GM12872 (cell line): ENCODE measurements around the gene LEPROT.

Experiments used
- TF ChIP-seq, protein P1 (sequence below): IDR thresholded peaks from 3 replicates; pipeline ENCODE4 v1.5.1; 2011; ENCODE audit warnings: low read depth, mild to moderate bottlenecking, low read length, moderate library complexity; ENCODE audit not compliant: insufficient read depth

The LEPROT gene

DNA sequence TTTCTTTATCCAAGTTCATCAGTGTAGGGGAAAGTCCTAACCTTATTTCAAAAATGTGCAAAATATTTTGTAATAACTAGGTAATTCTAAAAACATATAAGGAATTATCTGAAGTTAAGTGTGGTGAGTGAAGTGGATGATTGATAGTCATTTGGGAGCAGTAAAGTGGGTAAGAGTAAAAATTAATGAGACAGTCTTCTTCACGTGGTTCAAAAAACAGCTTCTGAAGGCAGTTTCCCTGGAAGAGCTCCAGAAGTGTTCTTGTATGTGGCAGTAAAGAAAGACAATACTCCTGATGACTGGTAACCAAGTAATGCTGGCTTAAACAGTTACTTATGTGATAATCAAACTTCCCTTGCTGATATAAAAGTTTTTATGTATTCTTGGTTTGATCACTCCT lies 50.3 kb downstream of the LEPROT start:
- TF ChIP-seq, protein P1, sequence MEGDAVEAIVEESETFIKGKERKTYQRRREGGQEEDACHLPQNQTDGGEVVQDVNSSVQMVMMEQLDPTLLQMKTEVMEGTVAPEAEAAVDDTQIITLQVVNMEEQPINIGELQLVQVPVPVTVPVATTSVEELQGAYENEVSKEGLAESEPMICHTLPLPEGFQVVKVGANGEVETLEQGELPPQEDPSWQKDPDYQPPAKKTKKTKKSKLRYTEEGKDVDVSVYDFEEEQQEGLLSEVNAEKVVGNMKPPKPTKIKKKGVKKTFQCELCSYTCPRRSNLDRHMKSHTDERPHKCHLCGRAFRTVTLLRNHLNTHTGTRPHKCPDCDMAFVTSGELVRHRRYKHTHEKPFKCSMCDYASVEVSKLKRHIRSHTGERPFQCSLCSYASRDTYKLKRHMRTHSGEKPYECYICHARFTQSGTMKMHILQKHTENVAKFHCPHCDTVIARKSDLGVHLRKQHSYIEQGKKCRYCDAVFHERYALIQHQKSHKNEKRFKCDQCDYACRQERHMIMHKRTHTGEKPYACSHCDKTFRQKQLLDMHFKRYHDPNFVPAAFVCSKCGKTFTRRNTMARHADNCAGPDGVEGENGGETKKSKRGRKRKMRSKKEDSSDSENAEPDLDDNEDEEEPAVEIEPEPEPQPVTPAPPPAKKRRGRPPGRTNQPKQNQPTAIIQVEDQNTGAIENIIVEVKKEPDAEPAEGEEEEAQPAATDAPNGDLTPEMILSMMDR: no peak

DNA sequence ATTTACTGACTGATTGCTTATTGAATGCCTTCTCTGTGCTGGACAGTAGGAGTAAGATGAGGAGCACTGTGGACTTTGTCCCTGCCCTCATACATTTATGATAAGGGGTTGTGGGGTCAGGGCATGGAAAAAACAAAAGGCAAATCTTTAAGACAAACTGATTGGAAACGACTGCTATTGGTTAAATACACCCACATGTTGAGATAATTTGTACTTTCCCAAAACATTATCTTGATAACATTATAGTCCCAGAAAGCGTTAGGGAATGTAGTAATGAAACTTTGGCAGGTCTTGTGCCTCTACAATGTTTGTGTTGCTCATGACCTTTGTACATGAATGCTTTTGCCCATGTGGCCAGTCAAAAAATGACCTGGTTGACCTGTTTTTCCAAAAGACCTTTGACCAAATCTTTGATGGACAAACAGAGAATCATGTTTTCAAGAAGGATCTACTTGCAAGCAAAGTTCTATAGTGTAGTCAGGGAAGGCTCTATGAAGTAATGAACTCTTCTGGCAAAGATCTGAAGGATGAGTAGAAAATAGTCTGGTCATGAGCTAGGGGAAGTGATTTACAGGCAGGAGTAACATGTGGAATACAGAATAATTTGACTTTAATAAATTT lies 50.9 kb downstream of the LEPROT start:
- TF ChIP-seq, protein P1: no peak

DNA sequence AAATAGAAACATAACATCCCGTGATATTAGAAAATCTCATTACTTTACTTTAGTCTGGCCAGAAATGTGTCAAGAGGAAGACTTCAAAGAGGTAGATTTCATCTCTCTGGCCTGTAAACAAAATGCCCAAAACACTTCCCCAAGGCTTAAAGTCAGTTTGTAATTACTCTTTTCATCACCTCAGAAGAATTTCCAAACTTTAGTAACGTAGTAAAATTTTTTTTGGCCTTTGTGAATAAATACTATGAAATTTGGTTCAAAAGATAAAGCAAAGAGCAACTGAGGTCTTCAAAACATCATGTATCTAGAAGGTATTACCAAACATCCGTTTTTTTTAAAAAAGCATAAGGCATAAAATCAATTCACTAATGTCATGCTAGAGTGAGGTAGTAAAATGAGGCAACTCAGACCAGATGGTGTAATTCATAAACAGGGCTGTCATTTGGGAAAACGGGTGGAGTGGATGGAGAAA lies 51.4 kb downstream of the LEPROT start:
- TF ChIP-seq, protein P1: no peak

DNA sequence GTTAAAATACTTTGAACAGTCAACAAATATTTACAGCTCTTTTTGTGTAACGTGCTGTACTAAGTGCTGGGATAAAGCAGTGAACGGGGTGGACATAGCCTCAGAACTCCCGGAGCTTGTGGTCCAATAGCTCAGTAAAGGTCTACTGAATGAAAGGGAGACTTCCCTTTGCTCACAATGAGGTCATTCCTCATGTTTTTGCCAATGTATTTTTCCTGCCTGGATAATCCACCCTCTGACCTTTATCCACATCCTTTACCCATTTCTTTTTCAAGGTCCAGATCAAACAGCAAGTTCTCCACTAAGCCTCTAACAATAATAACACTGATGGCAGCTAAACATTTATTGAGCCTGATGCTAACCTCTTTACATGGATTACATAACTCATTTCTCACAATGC lies 55.9 kb downstream of the LEPROT start:
- TF ChIP-seq, protein P1: no peak

DNA sequence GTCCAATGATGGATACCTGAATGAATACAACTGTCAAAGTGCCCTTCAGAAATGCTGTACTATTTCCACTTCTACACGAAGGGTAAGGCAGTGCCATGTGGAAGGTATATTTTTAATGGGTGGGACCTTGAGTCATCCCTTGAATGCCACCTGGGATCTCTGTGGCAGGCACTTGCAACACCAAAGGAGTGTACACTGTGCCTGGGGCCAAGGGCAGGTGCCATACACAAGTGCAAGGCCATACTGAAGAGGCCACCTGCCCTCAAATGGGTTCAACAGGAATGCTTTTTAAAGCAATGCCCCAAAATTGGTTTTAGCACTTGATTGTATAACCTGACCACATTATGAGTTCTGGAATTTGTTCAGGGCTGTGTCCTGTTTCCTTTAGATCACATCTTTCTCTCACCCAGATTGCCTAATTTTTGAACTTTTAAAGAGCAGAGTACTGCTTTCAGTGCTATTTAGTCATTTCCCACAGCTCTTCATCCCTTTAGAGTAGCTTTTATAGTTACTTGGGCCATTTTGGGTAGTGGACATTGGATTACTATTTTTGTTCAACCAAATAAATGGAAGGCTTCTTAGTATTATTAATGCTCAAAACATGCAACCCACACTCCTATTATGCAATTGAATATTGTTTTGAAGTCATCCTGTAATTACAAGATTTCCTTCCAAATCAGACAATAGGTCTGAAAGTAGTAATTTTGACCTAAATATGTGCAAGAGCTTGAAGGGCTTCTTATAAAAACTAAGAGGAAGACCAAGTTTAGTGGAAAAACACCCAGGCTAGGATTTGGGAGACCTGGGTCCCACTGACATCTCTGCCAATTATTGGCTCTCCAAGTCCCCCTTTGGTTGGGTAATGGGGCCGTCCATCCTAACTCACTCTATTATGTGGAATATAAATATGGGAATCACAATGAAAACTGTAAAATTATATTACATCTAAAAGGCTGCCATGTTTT lies 57.2 kb downstream of the LEPROT start:
- TF ChIP-seq, protein P1: no peak

DNA sequence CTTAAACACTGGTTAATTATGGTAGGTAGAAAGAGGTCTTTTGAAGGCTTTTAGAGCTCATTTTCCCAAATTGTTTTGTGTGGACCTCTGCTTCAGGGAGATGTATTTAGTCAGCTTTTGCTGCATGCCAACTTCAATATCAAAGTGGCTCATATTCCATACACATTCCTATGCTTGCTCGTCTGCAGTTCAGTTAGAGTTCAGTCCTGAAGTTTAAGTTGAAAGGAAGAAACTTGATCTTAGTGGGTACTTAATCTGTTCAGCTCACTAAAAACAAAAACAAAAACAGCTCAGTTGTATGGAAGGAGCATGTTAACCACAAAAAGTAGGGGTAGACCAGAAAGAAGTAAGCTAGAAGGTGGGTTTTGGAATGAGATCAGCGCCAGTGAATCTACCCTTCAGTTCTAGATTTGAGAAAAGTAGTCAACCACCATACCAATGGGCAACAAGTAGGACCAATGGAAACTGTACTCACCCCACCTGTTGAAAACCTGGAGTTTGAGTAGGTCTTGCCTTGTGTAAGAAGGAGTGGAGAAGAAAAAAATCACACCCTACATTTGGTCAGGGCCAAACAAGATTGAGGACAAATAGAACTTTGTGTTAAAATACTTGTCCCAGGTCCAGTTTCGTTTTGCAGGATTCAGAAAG lies 58.0 kb downstream of the LEPROT start:
- TF ChIP-seq, protein P1: no peak
